NT2/D1 (cell line): ENCODE measurements around the gene UQCRC2.
"Not testable (repeated sequence)": the region's sequence is repeated elsewhere in the genome, so short reads cannot be mapped to it uniquely, and the experiment has no call there.

ENCODE experiments used
- DNase-seq: peaks from one replicate; pipeline ENCODE4 v3.0.0-alpha.2; 2011; ENCODE audit warnings: low read depth, low spot score
- H3K27me3 ChIP-seq: 2 replicates; pipeline ENCODE4 v1.6.0; 2011; ENCODE audit warnings: mild to moderate bottlenecking; ENCODE audit not compliant: insufficient read length, insufficient read depth
- H3K36me3 ChIP-seq: 2 replicates; pipeline ENCODE4 v1.6.1; 2011; ENCODE audit warnings: mild to moderate bottlenecking, low read length, mixed read lengths; ENCODE audit not compliant: insufficient read depth, insufficient read length
- H3K4me1 ChIP-seq: 2 replicates; pipeline ENCODE4 v1.5.1; 2011; ENCODE audit not compliant: insufficient read depth, insufficient read length
- H3K4me3 ChIP-seq: 2 replicates; pipeline ENCODE4 v1.5.1; 2011; ENCODE audit warnings: low read depth; ENCODE audit not compliant: insufficient read length
- H3K9ac ChIP-seq: 2 replicates; pipeline ENCODE4 v1.6.0; 2011; ENCODE audit warnings: low read depth; ENCODE audit not compliant: insufficient read length
- H3K9me3 ChIP-seq: 2 replicates; pipeline ENCODE4 v1.5.1; 2011; ENCODE audit warnings: mild to moderate bottlenecking, low read length; ENCODE audit not compliant: insufficient read depth
- SUZ12 ChIP-seq: IDR thresholded peaks from 2 replicates; pipeline ENCODE4 v1.6.1; 2011; ENCODE audit not compliant: insufficient read length, insufficient read depth; ENCODE audit errors: extremely low read depth
- YY1 ChIP-seq: IDR thresholded peaks from 2 replicates; pipeline ENCODE4 v1.6.1; 2011; ENCODE audit not compliant: insufficient read length, insufficient read depth
- ZNF274 ChIP-seq: IDR thresholded peaks from 2 replicates; pipeline ENCODE4 v1.6.1; 2011; ENCODE audit warnings: mild to moderate bottlenecking, low read depth, low read length

The UQCRC2 gene

DNA sequence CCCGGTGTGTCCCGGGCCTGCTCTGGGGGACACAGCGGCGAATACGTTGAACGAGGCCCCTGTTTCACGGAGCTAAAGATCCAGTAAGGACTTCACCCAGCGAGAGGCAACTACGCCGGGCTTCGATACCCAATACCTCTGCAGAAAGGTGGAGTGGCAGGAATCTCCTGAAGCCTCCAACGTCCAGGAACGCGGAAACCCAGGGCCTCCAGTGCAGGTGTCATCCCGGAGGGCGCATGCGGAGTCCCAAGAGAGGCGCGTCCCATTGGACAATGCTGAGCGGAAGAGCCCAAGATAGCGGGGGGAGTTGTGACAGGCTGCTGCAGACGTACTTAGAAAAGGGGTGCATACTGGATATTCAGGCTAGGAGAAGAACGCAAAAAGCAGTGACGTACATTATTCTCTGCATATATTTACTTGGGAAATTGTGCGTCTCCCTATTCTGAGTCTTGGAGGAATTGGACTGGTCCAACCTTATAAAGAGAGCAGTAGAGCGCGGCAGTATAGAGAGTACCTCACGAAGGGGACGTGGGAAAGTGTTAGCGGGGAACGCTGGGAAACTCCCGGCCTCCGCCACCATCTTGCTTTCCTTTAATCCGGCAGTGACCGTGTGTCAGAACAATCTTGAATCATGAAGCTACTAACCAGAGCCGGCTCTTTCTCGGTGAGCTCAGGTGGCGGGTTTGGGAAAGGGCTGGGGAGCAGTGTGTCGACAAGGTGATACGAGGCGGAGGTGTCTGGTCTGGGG, at the start of gene UQCRC2:
UQCRC2 (plus strand) TSS at position 569 of the 748 bp plus-strand sequence; CDS start at position 632, 63 bp downstream.
- Histone ChIP-seq H3K9ac (peak within 1 kb of the TSS; percentile 94), H3K36me3 (peaks cover 37% of the 10 kb centered on the region), H3K27me3 (no peaks in the 10 kb centered on the region), H3K9me3 (no peaks in the 10 kb centered on the region), H3K4me3 (peak within 1 kb of the TSS; percentile 82), H3K4me1 (no peaks in the 10 kb centered on the region)
- no peak for TF ChIP-seq SUZ12
- TF ChIP-seq YY1 = peak; percentile 85
- peak; percentile 88 for DNase-seq

DNA sequence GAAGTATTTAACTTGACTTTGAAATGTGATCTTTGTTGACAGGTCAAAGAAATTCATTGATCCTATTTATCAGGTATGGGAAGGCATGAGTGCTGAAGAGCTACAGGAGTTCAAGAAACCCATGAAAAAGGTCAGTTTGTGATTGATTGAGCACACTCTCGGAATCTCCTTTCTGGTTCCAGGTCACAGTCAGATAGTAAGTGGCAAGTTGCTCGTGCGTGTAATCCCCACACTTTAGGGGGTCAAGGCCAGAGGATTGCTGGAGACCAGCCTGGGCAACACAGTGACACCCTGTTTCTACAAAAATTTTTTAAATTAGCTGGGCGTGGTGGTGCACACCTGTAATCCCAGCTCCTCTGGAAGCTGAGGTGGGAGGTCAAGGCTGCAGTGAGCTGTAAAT, 20.5 kb upstream of the UQCRC2 start:
- not testable (repeated sequence) for H3K27me3 ChIP-seq, H3K9me3 ChIP-seq, H3K4me1 ChIP-seq, H3K9ac ChIP-seq, H3K4me3 ChIP-seq, H3K36me3 ChIP-seq, DNase-seq

DNA sequence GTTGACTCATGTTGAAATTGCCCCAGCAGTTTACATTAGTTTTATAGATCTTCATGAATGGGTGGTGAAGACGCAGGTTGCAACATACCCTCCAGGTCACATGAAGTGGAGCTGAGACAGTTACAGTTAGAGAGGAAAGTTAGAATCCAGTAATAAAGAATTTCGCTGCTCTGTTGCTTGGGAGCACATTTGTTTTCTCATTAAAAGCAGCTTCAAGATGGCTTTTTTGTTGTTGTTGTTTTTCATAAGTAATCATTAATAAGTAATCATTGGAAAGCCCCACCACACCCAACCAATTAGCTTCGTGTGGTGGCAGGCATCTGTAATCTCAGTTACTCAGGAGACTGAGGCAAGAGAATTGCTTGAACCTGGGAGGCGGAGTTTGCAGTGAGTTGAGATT, 19.8 kb upstream of the UQCRC2 start:
- H3K9me3 ChIP-seq, H3K27me3 ChIP-seq: not testable (repeated sequence)

DNA sequence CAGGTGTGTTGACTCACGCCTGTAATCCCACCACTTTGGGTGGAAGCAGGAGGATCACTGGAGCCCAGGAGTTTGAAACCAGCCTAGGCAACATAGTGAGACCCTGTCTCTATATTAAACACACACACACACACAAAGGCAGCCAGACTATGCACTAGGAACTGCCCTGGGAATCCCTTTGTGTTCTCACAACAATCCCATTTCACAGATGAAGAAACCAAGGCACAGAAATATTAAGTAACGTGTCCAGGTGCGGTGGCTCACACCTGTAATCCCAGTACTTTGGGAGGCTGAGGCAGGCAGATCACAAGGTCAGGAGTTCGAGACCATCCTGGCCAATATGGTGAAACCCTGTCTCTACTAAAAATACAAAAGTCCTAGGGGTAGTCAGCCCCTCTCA, 19.4 kb upstream of the UQCRC2 start:
- not testable (repeated sequence) for H3K4me3 ChIP-seq, H3K27me3 ChIP-seq, DNase-seq, H3K36me3 ChIP-seq, H3K4me1 ChIP-seq, H3K9me3 ChIP-seq, H3K9ac ChIP-seq

More for the DNA sequence above, 19.8 kb upstream of the UQCRC2 start:
- H3K9ac ChIP-seq, H3K4me1 ChIP-seq, H3K36me3 ChIP-seq, DNase-seq, H3K4me3 ChIP-seq: not testable (repeated sequence)

GRCh38 chr16:21936216-21936615, 16.9 kb upstream of the UQCRC2 start:
- not testable (repeated sequence) for DNase-seq, H3K4me3 ChIP-seq, H3K9me3 ChIP-seq, H3K9ac ChIP-seq, H3K27me3 ChIP-seq, H3K4me1 ChIP-seq, H3K36me3 ChIP-seq

GRCh38 chr16:21937336-21937829, 15.8 kb upstream of the UQCRC2 start:
- DNase-seq = no peak
- H3K4me1 ChIP-seq = no peaks in the 10 kb centered on the region

DNA sequence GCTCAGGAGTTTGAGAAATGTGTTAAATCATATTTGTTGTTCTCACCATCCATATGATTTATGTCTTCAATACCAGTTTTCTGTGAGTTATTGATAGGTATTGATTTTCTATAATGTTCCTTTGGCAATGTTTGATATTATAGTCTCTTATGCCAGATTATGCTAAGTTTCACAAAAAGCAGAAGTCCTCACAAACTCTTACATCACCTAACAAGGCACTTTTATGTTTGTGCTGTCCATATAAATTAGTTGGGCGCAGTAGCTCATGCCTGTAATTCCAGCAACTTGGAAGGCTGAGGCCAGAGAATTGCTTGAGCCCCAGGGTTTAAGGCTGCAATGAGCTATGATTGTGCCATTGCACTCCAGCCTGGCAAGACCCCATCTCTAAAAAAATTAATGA, 12.6 kb upstream of the UQCRC2 start:
- H3K36me3 ChIP-seq = no peaks in the 10 kb centered on the region
- no peaks in the 10 kb centered on the region for H3K9me3 ChIP-seq
- no peaks in the 10 kb centered on the region for H3K4me1 ChIP-seq
- no peak for DNase-seq
- H3K27me3 ChIP-seq = no peaks in the 10 kb centered on the region
- TF ChIP-seq SUZ12 (no peak), YY1 (no peak), ZNF274 (no peak)
- no peak overlapping the region for H3K4me3 ChIP-seq
- H3K9ac ChIP-seq = no peak overlapping the region

More at GRCh38 chr16:21937336-21937829, 15.8 kb upstream of the UQCRC2 start:
- H3K9me3 ChIP-seq = no peaks in the 10 kb centered on the region
- no peaks in the 10 kb centered on the region for H3K36me3 ChIP-seq
- no peak overlapping the region for H3K4me3 ChIP-seq
- H3K27me3 ChIP-seq = no peaks in the 10 kb centered on the region
- no peak overlapping the region for H3K9ac ChIP-seq
- no peak for TF ChIP-seq ZNF274
- TF ChIP-seq YY1 = no peak
- no peak for TF ChIP-seq SUZ12

GRCh38 chr16:21943571-21943970, 9.6 kb upstream of the UQCRC2 start:
- Histone ChIP-seq H3K27me3 (no peaks in the 10 kb centered on the region), H3K9ac (no peak overlapping the region), H3K4me1 (no peaks in the 10 kb centered on the region), H3K9me3 (no peaks in the 10 kb centered on the region), H3K36me3 (no peaks in the 10 kb centered on the region), H3K4me3 (no peak overlapping the region)
- DNase-seq = no peak
- TF ChIP-seq ZNF274 = no peak
- TF ChIP-seq YY1 = no peak
- TF ChIP-seq SUZ12 = no peak
